Coronary artery (tissue), 2 donors: ENCODE results near the gene ZFP1.

Experiments
- DNase-seq: peaks from one replicate; pipeline ENCODE4 v3.0.0-alpha.2; 2017; ENCODE audit warnings: low spot score
- H3K27ac ChIP-seq, 2 donors: fragments of 200-600 bp; sonication (generic); one replicate each; pipeline ENCODE4 v1.5.1; 2016 to 2019
- H3K4me3 ChIP-seq: fragments of 200-600 bp; sonication (generic); 2 replicates; pipeline ENCODE4 v1.5.1; 2016; ENCODE audit warnings: mild to moderate bottlenecking, moderate library complexity
- CTCF ChIP-seq: fragments of 200-600 bp; sonication (generic); IDR thresholded peaks from one replicate; pipeline ENCODE4 v1.5.1; 2019; ENCODE audit warnings: antibody characterized with exemption

The ZFP1 gene

GRCh38 chr16:75148311-75149195 lies at the start of gene ZFP1:
ZFP1 (plus strand) TSS chr16:75148524; CDS start chr16:75152952, 4,428 bp downstream.
- TF ChIP-seq CTCF, result no peak
- peak within 1 kb of the TSS; percentile 92 to 96 for H3K27ac ChIP-seq
- peak; percentile 94 for DNase-seq
- H3K4me3 ChIP-seq, result peak within 1 kb of the TSS; percentile 91

GRCh38 chr16:75099075-75099667 lies 49.2 kb upstream of the ZFP1 start:
- Histone ChIP-seq H3K4me3 (no peak overlapping the region), H3K27ac (no peak overlapping the region)
- no peak for TF ChIP-seq CTCF
- DNase-seq, result no peak

GRCh38 chr16:75099738-75100602 lies 48.4 kb upstream of the ZFP1 start:
- no peak for DNase-seq
- TF ChIP-seq CTCF, result no peak
- H3K4me3 ChIP-seq, result no peak overlapping the region
- H3K27ac ChIP-seq, result no peak overlapping the region

GRCh38 chr16:75100603-75100990 lies 47.7 kb upstream of the ZFP1 start:
- no peak for DNase-seq
- Histone ChIP-seq H3K4me3 (no peak overlapping the region), H3K27ac (no peak overlapping the region)
- TF ChIP-seq CTCF, result no peak

GRCh38 chr16:75101635-75102034 lies 46.7 kb upstream of the ZFP1 start:
- DNase-seq, result no peak

GRCh38 chr16:75102595-75102994 lies 45.7 kb upstream of the ZFP1 start:
- Histone ChIP-seq H3K27ac (no peak overlapping the region), H3K4me3 (no peak overlapping the region)
- no peak for TF ChIP-seq CTCF
- no peak for DNase-seq

More at GRCh38 chr16:75101635-75102034, 46.7 kb upstream of the ZFP1 start:
- no peak overlapping the region for H3K4me3 ChIP-seq
- H3K27ac ChIP-seq, result no peak overlapping the region
- TF ChIP-seq CTCF, result no peak
